ENCODE results near the gene FNIP2.

DNA sequence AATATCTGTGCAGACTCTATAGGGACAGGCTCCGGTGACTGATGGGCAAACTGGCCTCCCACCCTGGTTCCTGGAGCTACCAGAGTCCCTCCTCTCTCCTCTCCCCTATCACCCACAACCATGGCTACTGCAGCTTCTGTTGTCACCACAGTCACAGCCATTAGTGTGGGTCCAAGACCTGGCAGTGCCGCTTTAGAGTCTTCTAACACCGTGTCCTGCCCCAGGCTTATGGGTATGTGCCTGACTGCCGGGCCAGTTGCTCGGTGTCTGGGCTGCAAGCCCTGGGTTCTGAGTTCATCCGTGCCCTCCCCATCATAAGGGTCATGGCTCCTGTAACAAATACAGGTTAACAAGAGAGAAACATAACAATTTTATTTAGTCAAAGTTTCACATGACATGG, 85.4 kb downstream of the FNIP2 start:
- TF ChIP-seq, protein P1, sequence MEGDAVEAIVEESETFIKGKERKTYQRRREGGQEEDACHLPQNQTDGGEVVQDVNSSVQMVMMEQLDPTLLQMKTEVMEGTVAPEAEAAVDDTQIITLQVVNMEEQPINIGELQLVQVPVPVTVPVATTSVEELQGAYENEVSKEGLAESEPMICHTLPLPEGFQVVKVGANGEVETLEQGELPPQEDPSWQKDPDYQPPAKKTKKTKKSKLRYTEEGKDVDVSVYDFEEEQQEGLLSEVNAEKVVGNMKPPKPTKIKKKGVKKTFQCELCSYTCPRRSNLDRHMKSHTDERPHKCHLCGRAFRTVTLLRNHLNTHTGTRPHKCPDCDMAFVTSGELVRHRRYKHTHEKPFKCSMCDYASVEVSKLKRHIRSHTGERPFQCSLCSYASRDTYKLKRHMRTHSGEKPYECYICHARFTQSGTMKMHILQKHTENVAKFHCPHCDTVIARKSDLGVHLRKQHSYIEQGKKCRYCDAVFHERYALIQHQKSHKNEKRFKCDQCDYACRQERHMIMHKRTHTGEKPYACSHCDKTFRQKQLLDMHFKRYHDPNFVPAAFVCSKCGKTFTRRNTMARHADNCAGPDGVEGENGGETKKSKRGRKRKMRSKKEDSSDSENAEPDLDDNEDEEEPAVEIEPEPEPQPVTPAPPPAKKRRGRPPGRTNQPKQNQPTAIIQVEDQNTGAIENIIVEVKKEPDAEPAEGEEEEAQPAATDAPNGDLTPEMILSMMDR (IDR thresholded peaks at IDR 0.05) = no peak
- no peak for TF ChIP-seq POLR2A (IDR thresholded peaks at IDR 0.05)
